ENCODE data around the gene GRB10.

The GRB10 gene

DNA sequence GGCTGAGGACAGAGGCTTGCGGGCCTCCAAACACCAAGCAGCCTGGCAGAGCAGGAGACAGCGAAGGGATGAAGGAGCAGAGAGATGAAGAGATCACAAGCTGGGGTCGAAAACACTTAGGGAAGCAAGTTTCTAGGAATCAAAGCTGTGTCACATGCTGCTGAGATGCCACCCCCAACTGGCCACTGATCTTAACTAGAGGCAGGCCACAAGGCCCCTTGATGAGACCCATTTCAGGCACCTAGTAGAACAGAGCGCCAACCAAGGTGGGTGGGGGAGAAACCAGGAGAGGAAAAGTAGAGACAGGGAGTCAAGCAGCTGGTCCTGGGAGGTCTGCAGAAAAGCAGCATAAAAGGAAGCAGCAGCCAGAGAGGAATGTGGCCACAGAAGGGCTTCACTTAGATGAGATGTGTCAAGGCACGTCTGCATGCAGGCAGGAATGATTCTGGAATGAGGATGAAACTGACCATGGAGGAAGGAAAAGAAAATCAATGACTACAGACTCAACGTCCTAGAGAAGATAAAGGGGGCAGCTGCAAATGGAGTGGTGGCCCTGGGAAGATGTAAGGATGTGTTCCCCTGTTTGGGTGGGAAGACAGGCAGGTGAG lies 132.5 kb downstream of the GRB10 start:
- H3K9me3 Mint-ChIP-seq = no peaks in the 10 kb centered on the region
- no peak for ATAC-seq (ENCODE audit: low read depth)
- no peak overlapping the region for H3K4me3 Mint-ChIP-seq
- H3K27ac Mint-ChIP-seq = no peak overlapping the region
- no peak for DNase-seq (ENCODE audit: low spot score in 2 of 2)
- peaks cover 5% of the 10 kb centered on the region for H3K27me3 Mint-ChIP-seq
- H3K4me1 Mint-ChIP-seq = no peaks in the 10 kb centered on the region
- no peaks in the 10 kb centered on the region for H3K36me3 Mint-ChIP-seq

DNA sequence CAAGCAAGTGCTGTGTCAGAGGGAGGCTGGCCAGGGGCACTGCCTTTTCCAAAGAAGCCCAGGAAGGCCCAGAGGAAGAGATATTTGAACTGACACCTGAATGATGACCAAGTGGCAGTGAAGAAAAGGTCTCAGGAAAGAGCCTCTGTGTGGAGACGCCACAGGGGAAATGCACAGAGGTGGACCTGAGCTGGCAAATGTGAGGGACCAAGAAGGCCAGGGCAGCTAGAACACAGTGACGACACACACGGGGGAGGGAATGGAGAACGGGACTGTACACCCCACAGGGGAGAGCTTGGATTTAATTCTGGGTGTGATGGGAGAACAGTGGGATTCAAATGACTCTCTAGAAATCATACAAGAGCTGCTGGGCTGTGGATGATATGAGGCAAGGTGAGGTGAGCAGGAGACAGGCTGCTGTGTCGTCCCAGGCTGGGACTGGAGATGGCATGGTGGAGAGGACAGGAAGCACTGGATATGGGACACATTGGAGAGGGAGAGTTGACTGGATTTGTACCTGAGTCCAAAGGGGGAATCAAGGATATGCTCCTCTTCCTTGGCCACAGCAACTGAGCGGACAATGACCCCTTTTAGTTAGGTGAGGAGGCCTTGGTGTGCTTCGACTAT lies 133.3 kb downstream of the GRB10 start:
- Mint-ChIP-seq H3K36me3 (no peaks in the 10 kb centered on the region), H3K27me3 (peaks cover 5% of the 10 kb centered on the region), H3K4me3 (no peak overlapping the region), H3K4me1 (no peaks in the 10 kb centered on the region), H3K9me3 (no peaks in the 10 kb centered on the region), H3K27ac (no peak overlapping the region)
- no peak for DNase-seq (ENCODE audit: low spot score in 2 of 2)
- ATAC-seq (ENCODE audit: low read depth) = no peak

DNA sequence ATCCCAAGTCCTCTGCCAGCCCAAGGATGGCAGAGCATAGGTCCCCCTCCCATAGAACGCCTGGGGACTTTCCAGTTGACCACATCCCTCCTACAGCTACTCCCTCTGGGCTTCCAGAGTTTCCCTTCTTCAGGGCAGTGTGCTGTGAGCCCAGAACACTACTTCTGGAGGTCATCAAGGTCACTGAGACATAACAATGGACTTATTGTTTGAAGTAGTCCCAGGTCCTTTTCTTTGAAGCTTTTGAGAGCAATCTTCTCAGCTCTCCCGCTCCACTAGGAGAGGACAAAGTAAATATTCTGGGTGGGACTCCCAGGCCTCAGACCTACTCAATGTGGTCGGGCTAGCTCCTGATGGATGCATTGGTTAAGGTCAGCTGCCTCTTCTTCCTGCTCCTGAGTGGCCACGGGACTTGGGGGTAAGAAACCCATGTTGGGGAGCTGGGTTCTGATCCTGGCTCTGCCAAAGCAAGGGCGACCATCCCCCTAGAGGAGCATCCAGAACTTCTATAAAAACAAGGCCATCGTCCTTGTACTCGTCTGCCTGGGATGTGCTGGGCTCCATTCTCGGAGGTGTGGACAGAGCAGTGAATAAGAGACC lies 134.0 kb downstream of the GRB10 start:
- Mint-ChIP-seq H3K27ac (no peak overlapping the region), H3K4me3 (no peak overlapping the region), H3K27me3 (peaks cover 5% of the 10 kb centered on the region), H3K9me3 (no peaks in the 10 kb centered on the region), H3K36me3 (no peaks in the 10 kb centered on the region), H3K4me1 (no peaks in the 10 kb centered on the region)
- DNase-seq (ENCODE audit: low spot score in 2 of 2) (peak in 1 of 2 donors; percentile 6), ATAC-seq (ENCODE audit: low read depth) (no peak)

DNA sequence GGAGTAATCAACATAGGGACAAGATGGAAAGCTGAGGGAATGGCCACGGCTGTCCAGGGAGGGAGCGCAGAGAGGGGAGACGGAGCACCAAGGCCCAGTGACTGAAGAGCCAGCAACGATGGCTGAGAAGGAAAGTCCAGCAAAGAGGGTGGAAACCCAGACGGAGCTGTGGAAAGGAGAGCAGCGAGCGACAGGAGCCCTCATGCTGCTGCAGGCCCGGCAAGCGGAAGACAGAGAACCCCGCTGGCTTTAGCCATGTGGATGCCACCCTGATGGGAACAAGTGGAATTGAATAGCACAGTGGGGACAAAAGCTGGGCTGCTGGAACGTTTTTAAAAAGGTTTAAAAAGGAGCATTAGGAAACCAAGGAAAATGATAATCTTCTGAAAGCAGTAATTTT lies 134.6 kb downstream of the GRB10 start:
- no peaks in the 10 kb centered on the region for H3K9me3 Mint-ChIP-seq
- H3K4me3 Mint-ChIP-seq = no peak overlapping the region
- H3K27me3 Mint-ChIP-seq = peaks cover 5% of the 10 kb centered on the region
- no peaks in the 10 kb centered on the region for H3K36me3 Mint-ChIP-seq
- ATAC-seq (ENCODE audit: low read depth) = no peak
- H3K27ac Mint-ChIP-seq = no peak overlapping the region
- no peaks in the 10 kb centered on the region for H3K4me1 Mint-ChIP-seq
- DNase-seq (ENCODE audit: low spot score in 2 of 2) = no peak

- no peaks in the 10 kb centered on the region for H3K36me3 Mint-ChIP-seq
These were observed 135.3 kb downstream of the GRB10 start for GRCh38 chr7:50647286-50647980.

GRCh38 chr7:50646069-50646468 lies 136.6 kb downstream of the GRB10 start:
- H3K4me3 Mint-ChIP-seq = no peak overlapping the region
- DNase-seq (ENCODE audit: low spot score in 2 of 2) (no peak), ATAC-seq (ENCODE audit: low read depth) (no peak)
- no peaks in the 10 kb centered on the region for H3K9me3 Mint-ChIP-seq
- no peaks in the 10 kb centered on the region for H3K36me3 Mint-ChIP-seq
- peaks cover 5% of the 10 kb centered on the region for H3K27me3 Mint-ChIP-seq
- no peaks in the 10 kb centered on the region for H3K4me1 Mint-ChIP-seq
- no peak overlapping the region for H3K27ac Mint-ChIP-seq

More at GRCh38 chr7:50647286-50647980, 135.3 kb downstream of the GRB10 start:
- Mint-ChIP-seq H3K27ac (no peak overlapping the region), H3K4me3 (no peak overlapping the region), H3K27me3 (peaks cover 5% of the 10 kb centered on the region), H3K4me1 (no peaks in the 10 kb centered on the region), H3K9me3 (no peaks in the 10 kb centered on the region)
- no peak for DNase-seq (ENCODE audit: low spot score in 2 of 2)
- no peak for ATAC-seq (ENCODE audit: low read depth)

DNA sequence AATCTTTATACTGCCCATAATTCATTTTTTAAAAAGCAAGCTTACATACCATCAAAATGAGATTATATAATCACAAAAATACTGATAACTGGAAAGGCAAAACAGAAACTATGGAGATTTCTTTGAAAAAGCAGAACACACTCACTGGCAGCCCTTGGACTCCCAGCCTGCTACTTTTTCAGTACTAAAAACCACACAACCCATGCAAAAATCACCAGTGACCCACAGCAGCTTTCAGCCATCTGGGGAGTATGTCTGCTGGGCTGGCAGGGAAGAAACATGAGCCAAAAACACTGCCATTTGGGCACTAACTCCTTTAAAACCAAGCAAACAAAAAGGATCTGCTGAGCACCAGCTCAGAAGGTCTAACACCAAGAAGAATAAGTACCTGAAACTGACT lies 137.5 kb downstream of the GRB10 start:
- DNase-seq (ENCODE audit: low spot score in 2 of 2) = no peak
- Mint-ChIP-seq H3K9me3 (no peaks in the 10 kb centered on the region), H3K27ac (no peak overlapping the region), H3K4me3 (no peak overlapping the region), H3K27me3 (peaks cover 5% of the 10 kb centered on the region), H3K36me3 (no peaks in the 10 kb centered on the region), H3K4me1 (no peaks in the 10 kb centered on the region)
- no peak for ATAC-seq (ENCODE audit: low read depth)

GRCh38 chr7:50644586-50644985 lies 138.1 kb downstream of the GRB10 start:
- Mint-ChIP-seq H3K27ac (no peak overlapping the region), H3K27me3 (peaks cover 5% of the 10 kb centered on the region), H3K4me1 (no peaks in the 10 kb centered on the region), H3K4me3 (no peak overlapping the region), H3K9me3 (no peaks in the 10 kb centered on the region), H3K36me3 (no peaks in the 10 kb centered on the region)
- DNase-seq (ENCODE audit: low spot score in 2 of 2) = no peak
- ATAC-seq (ENCODE audit: low read depth) = no peak

DNA sequence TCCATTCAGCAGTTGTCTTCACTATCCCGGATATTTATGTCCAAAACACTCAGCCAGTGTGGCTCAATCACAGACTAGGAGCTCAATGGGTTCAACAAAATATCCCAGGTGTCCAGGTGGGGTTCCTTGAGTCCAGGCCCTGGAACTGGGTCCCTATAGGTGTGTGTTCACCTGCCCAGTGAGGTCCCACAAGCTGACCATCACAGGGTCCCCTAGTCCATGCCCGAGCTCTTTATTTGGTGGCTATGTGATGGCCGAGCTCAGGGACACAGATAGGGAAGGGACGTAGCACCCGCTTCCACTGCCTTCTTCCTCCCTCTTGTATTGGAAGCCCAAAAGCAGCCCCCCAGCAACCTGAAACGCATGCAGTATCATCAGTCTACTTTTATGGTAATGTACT lies 138.6 kb downstream of the GRB10 start:
- no peaks in the 10 kb centered on the region for H3K9me3 Mint-ChIP-seq
- H3K4me3 Mint-ChIP-seq = no peak overlapping the region
- DNase-seq (ENCODE audit: low spot score in 2 of 2) = no peak
- no peak overlapping the region for H3K27ac Mint-ChIP-seq
- no peaks in the 10 kb centered on the region for H3K4me1 Mint-ChIP-seq
- H3K36me3 Mint-ChIP-seq = no peaks in the 10 kb centered on the region
- peaks cover 2% of the 10 kb centered on the region for H3K27me3 Mint-ChIP-seq
- no peak for ATAC-seq (ENCODE audit: low read depth)

DNA sequence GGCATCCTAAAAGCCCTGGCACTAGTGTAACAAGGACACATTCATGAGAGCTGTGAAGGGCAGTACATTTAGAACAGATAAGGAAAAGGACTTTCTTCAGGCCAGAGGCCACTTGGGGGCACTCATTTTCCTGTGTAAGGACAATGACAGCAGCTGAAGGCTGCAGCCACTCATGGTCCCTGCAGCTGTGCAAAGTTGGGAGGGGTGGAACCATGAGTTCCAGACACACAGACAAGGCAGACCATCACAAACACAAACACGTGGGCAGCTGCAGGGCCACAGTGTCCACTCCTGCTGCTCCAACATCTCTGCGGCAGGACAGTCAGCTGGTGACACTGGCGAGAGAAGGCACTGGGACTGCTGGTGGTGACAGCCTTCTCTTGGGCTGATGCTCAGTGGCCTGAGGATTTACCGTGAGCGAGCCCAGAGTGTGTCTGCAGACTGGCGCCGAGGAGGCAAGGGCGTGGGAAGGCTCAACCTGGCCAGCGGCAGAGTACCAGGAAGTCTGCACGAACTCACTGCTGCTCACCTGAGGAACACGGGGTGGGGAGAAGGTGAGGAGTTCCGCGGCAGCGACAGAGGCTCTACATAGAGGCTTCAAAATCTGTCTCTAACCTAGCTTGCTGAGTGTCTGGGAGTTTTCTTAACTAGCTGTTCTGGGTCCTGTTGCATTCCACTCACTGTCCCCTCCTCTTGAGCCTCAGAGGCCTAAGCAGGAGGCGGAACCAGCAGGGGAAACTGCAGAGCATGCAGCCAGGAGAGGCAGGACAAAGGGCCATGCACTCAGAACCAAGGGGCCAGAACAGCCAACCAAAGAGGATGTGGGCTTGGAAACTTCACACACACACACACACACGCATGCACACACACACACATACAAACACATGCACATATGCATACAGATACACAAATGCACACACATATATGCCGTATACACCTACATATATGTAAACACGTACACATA lies 141.0 kb downstream of the GRB10 start:
- Mint-ChIP-seq H3K9me3 (peaks cover 2% of the 10 kb centered on the region), H3K4me1 (no peaks in the 10 kb centered on the region), H3K27me3 (peaks cover 5% of the 10 kb centered on the region), H3K27ac (no peak overlapping the region), H3K4me3 (no peak overlapping the region), H3K36me3 (no peaks in the 10 kb centered on the region)
- ATAC-seq (ENCODE audit: low read depth) (no peak), DNase-seq (ENCODE audit: low spot score in 2 of 2) (no peak)

- Mint-ChIP-seq H3K4me3 (no peak overlapping the region), H3K36me3 (no peaks in the 10 kb centered on the region), H3K27me3 (peaks cover 5% of the 10 kb centered on the region), H3K9me3 (peaks cover 2% of the 10 kb centered on the region), H3K27ac (no peak overlapping the region), H3K4me1 (no peaks in the 10 kb centered on the region)
- no peak for DNase-seq (ENCODE audit: low spot score in 2 of 2)
- no peak for ATAC-seq (ENCODE audit: low read depth)
These were observed 141.9 kb downstream of the GRB10 start for GRCh38 chr7:50640779-50641178.

GRCh38 chr7:50640256-50640655 lies 142.4 kb downstream of the GRB10 start:
- H3K4me1 Mint-ChIP-seq = no peaks in the 10 kb centered on the region
- H3K9me3 Mint-ChIP-seq = peaks cover 2% of the 10 kb centered on the region
- ATAC-seq (ENCODE audit: low read depth) (no peak), DNase-seq (ENCODE audit: low spot score in 2 of 2) (no peak)
- H3K4me3 Mint-ChIP-seq = no peak overlapping the region
- H3K36me3 Mint-ChIP-seq = no peaks in the 10 kb centered on the region
- peaks cover 6% of the 10 kb centered on the region for H3K27me3 Mint-ChIP-seq
- H3K27ac Mint-ChIP-seq = no peak overlapping the region

DNA sequence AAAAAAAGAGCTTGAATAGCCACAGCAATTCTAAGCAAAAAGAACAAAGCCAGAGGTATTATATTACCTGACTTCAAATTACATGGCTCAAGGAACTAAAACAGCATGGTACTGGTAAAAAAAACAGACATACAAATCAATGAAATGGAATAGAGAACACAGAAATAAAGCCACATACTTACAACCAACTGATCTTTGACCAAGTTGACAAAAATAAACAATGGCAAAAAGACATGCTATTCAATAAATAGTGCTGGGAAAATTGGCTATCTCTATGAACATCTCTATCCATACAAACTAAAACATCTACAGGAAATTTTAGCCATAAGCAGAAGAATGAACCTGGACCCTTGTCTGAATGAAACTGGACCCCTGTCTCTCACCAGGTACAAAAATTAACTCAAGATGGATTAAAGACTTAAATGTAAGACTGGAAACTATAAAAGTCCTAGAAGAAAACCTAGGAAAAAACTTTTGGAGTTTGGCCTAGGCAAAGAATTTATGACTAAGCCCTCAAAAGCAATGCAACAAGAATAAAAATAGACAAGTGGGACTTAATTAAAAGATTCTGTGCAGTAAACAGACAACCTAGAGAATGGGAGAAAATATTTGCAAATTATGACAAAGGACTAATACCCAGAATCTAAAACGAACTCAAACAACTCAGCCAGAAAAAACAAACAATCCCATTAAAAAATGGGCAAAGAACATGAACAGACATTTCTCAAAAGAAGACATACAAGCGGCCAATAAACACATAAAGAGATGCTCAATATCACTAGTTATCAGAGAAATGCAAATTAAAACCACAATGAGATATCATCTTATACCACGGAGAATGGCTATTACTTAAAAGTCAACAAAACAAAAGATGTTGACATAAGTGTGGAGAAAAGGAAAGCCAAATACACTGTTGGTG lies 144.7 kb downstream of the GRB10 start:
- Mint-ChIP-seq H3K9me3 (peaks cover 2% of the 10 kb centered on the region), H3K27ac (no peak overlapping the region), H3K4me3 (no peak overlapping the region), H3K36me3 (no peaks in the 10 kb centered on the region), H3K27me3 (peaks cover 14% of the 10 kb centered on the region), H3K4me1 (peaks cover 2% of the 10 kb centered on the region)
- DNase-seq (ENCODE audit: low spot score in 2 of 2) (no peak), ATAC-seq (ENCODE audit: low read depth) (no peak)
